Hypothalamus (tissue), 51 donors: ENCODE results near the gene GM2A.
"Not testable (repeated sequence)": the region's sequence is repeated elsewhere in the genome, so short reads cannot be mapped to it uniquely, and the experiment has no call there.

ENCODE experiments used
- DNase-seq, 51 donors: peaks; one replicate each; lab custom pipeline; 2025; lab: John Stamatoyannopoulos, UW

The GM2A gene

GRCh38 chr5:151251001-151251551 lies 1.9 kb upstream of the GM2A start:
- DNase-seq = no peak

GRCh38 chr5:151251621-151252020 lies 1.4 kb upstream of the GM2A start:
- DNase-seq = no peak

- DNase-seq = peak in 1 of 51 donors; percentile 24
These were observed 593 bp downstream of the GM2A start for GRCh38 chr5:151253605-151253950.

- no peak for DNase-seq
These were observed 1.6 kb downstream of the GM2A start for GRCh38 chr5:151254556-151254955.

- not testable (repeated sequence) for DNase-seq
These were observed 2.0 kb downstream of the GM2A start for GRCh38 chr5:151254990-151255389.

GRCh38 chr5:151255621-151256286 lies 2.8 kb downstream of the GM2A start:
- no peak for DNase-seq

GRCh38 chr5:151257731-151258181 lies 4.8 kb downstream of the GM2A start:
- DNase-seq = peak in 1 of 51 donors; percentile 25

GRCh38 chr5:151258201-151258611 lies 5.2 kb downstream of the GM2A start:
- no peak for DNase-seq

- no peak for DNase-seq
These were observed 5.8 kb downstream of the GM2A start for GRCh38 chr5:151258816-151259215.

- DNase-seq = no peak
These were observed 6.9 kb downstream of the GM2A start for GRCh38 chr5:151259931-151260330.

GRCh38 chr5:151262532-151262931 lies 9.5 kb downstream of the GM2A start:
- no peak for DNase-seq

GRCh38 chr5:151264113-151264512 lies 11.1 kb downstream of the GM2A start:
- DNase-seq = no peak

- no peak for DNase-seq
These were observed 14.7 kb downstream of the GM2A start for GRCh38 chr5:151267491-151268260.

GRCh38 chr5:151270599-151270998 lies 17.6 kb downstream of the GM2A start:
- DNase-seq = no peak

- no peak for DNase-seq
These were observed 18.4 kb downstream of the GM2A start for GRCh38 chr5:151271336-151271735.

GRCh38 chr5:151274666-151275065 lies 21.7 kb downstream of the GM2A start:
- no peak for DNase-seq

GRCh38 chr5:151275803-151276202 lies 22.8 kb downstream of the GM2A start:
- DNase-seq = no peak

GRCh38 chr5:151278845-151279244 lies 25.9 kb downstream of the GM2A start:
- no peak for DNase-seq

GRCh38 chr5:151280443-151280842 lies 27.5 kb downstream of the GM2A start:
- DNase-seq = no peak

GRCh38 chr5:151281001-151281639 lies 28.1 kb downstream of the GM2A start:
- no peak for DNase-seq

GRCh38 chr5:151283120-151283825 lies 30.3 kb downstream of the GM2A start:
- DNase-seq = no peak
